HEK293 (cell line): ENCODE results near the gene SLC2A3.

ENCODE experiments used
- MEIS1 ChIP-seq: sonication (generic); formaldehyde crosslinking; IDR thresholded peaks from 2 replicates; pipeline ENCODE4 v1.8.1; 2022; ENCODE audit warnings: missing genetic modification reagents, mild to moderate bottlenecking, borderline replicate concordance
- REST ChIP-seq: fragments of 450-650 bp; formaldehyde crosslinking; IDR thresholded peaks from 2 replicates; pipeline ENCODE4 v1.5.1; 2016; ENCODE audit warnings: missing biosample characterization, missing genetic modification characterization
- ZFP69B ChIP-seq: fragments of 450-650 bp; formaldehyde crosslinking; IDR thresholded peaks from 2 replicates; pipeline ENCODE4 v1.5.1; 2016; ENCODE audit warnings: missing biosample characterization, missing genetic modification characterization
- ZNF366 ChIP-seq: fragments of 450-650 bp; formaldehyde crosslinking; conservative IDR thresholded peaks from 2 replicates; pipeline ENCODE4 v1.5.1; 2016; ENCODE audit warnings: missing biosample characterization, missing genetic modification characterization
- ZNF473 ChIP-seq: fragments of 450-650 bp; formaldehyde crosslinking; IDR thresholded peaks from 2 replicates; pipeline ENCODE4 v1.5.1; 2017; ENCODE audit warnings: missing biosample characterization, missing genetic modification characterization
- ZNF548 ChIP-seq: fragments of 450-650 bp; formaldehyde crosslinking; IDR thresholded peaks from 2 replicates; pipeline ENCODE4 v1.5.1; 2016; ENCODE audit warnings: missing biosample characterization, missing genetic modification characterization
- ZNF701 ChIP-seq: fragments of 450-650 bp; formaldehyde crosslinking; IDR thresholded peaks from 2 replicates; pipeline ENCODE4 v1.5.1; 2016; ENCODE audit warnings: missing biosample characterization, missing genetic modification characterization
- TF ChIP-seq, protein P1 (sequence below): fragments of 450-650 bp; formaldehyde crosslinking; IDR thresholded peaks from 2 replicates; pipeline ENCODE4 v1.5.1; 2016; ENCODE audit warnings: missing biosample characterization, missing genetic modification characterization
- TF ChIP-seq, protein P2 (sequence below): fragments of 450-650 bp; formaldehyde crosslinking; IDR thresholded peaks from 2 replicates; pipeline ENCODE4 v1.5.1; 2016; ENCODE audit warnings: missing biosample characterization, missing genetic modification characterization
- TF ChIP-seq, protein P3 (sequence below): fragments of 450-650 bp; formaldehyde crosslinking; IDR thresholded peaks from 2 replicates; pipeline ENCODE4 v1.5.1; 2017; ENCODE audit warnings: missing biosample characterization, missing genetic modification characterization

DNA sequence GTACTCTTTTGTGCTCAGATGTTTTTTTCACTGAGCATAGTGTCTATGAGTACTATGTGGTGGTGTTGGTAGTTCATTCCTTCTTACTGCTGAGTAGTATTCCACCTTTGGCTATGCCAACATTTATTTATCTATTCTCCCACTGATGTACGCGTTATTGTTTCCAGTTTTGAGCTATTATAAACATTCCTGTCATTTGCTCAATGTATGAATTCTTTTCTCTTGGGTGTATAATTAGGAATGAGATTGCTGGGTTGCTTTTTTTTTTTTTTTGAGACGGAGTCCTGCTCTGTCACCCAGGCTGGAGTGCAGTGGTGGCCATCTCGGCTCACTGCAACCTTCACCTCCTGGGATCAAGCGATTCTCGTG lies 37.5 kb upstream of the SLC2A3 start:
- TF ChIP-seq, protein P1, sequence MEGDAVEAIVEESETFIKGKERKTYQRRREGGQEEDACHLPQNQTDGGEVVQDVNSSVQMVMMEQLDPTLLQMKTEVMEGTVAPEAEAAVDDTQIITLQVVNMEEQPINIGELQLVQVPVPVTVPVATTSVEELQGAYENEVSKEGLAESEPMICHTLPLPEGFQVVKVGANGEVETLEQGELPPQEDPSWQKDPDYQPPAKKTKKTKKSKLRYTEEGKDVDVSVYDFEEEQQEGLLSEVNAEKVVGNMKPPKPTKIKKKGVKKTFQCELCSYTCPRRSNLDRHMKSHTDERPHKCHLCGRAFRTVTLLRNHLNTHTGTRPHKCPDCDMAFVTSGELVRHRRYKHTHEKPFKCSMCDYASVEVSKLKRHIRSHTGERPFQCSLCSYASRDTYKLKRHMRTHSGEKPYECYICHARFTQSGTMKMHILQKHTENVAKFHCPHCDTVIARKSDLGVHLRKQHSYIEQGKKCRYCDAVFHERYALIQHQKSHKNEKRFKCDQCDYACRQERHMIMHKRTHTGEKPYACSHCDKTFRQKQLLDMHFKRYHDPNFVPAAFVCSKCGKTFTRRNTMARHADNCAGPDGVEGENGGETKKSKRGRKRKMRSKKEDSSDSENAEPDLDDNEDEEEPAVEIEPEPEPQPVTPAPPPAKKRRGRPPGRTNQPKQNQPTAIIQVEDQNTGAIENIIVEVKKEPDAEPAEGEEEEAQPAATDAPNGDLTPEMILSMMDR = no peak
- TF ChIP-seq, protein P2, sequence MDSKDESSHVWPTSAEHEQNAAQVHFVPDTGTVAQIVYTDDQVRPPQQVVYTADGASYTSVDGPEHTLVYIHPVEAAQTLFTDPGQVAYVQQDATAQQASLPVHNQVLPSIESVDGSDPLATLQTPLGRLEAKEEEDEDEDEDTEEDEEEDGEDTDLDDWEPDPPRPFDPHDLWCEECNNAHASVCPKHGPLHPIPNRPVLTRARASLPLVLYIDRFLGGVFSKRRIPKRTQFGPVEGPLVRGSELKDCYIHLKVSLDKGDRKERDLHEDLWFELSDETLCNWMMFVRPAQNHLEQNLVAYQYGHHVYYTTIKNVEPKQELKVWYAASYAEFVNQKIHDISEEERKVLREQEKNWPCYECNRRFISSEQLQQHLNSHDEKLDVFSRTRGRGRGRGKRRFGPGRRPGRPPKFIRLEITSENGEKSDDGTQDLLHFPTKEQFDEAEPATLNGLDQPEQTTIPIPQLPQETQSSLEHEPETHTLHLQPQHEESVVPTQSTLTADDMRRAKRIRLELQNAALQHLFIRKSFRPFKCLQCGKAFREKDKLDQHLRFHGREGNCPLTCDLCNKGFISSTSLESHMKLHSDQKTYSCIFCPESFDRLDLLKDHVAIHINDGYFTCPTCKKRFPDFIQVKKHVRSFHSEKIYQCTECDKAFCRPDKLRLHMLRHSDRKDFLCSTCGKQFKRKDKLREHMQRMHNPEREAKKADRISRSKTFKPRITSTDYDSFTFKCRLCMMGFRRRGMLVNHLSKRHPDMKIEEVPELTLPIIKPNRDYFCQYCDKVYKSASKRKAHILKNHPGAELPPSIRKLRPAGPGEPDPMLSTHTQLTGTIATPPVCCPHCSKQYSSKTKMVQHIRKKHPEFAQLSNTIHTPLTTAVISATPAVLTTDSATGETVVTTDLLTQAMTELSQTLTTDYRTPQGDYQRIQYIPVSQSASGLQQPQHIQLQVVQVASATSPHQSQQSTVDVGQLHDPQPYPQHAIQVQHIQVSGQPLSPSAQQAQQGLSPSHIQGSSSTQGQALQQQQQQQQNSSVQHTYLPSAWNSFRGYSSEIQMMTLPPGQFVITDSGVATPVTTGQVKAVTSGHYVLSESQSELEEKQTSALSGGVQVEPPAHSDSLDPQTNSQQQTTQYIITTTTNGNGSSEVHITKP (tag by site-specific recombination) = no peak
- TF ChIP-seq ZNF366 (tag by site-specific recombination) (no peak), ZNF701 (tag by site-specific recombination) (no peak), REST (tag by site-specific recombination) (no peak), MEIS1 (CRISPR knock-in tag) (no peak), ZNF548 (tag by site-specific recombination) (no peak), ZNF473 (tag by site-specific recombination) (no peak), ZFP69B (no peak)
- TF ChIP-seq, protein P3, sequence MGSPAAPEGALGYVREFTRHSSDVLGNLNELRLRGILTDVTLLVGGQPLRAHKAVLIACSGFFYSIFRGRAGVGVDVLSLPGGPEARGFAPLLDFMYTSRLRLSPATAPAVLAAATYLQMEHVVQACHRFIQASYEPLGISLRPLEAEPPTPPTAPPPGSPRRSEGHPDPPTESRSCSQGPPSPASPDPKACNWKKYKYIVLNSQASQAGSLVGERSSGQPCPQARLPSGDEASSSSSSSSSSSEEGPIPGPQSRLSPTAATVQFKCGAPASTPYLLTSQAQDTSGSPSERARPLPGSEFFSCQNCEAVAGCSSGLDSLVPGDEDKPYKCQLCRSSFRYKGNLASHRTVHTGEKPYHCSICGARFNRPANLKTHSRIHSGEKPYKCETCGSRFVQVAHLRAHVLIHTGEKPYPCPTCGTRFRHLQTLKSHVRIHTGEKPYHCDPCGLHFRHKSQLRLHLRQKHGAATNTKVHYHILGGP (tag by site-specific recombination) = no peak
